ENCODE results near the gene DDTL.
"Not testable (repeated sequence)": the region's sequence is repeated elsewhere in the genome, so short reads cannot be mapped to it uniquely, and the experiment has no call there.

The DDTL gene

DNA sequence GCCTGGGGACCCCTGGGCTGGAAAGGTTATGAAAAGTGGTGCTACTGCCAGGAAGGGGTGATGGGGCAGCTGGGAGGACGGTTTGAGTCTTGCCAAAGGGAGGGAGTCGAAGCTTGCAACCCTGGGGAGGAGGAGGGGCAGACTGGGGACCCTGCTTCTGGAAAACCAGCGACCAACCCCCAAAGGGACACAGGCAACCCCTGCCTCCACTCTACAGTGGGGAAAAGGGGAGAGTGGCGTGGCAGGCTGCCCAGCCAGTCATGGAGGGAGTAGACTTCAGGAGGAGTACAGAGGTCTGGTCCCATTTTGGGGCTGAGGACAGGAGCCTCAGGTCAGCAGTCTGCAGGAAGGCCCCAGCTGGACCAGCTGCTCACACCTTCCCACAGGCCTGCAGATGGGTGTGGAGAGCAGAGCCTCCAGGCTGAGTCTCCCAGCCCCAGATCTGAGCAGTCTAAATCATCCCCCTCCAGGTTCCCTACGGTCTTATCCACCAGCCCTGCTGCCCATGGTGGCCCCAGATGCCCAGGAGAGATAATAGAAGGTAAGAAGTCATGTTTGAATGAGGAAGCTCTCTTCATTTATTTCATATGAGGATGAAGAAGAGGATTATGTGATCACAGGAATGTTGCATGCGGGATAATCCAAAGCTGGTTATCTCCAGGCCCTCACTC lies 4.3 kb downstream of the DDTL start:
- no peak for DNase-seq

- not testable (repeated sequence) for DNase-seq
Measured at GRCh38 chr22:23971927-23972326, 5.2 kb downstream of the DDTL start.

GRCh38 chr22:23974345-23974744 lies 7.7 kb downstream of the DDTL start, which contains the start of gene DDT:
Gene DDT, minus strand, starts transcription at chr22:23974441. Its CDS starts 27 bp downstream, at chr22:23974414.
- DNase-seq = not testable (repeated sequence)

DNA sequence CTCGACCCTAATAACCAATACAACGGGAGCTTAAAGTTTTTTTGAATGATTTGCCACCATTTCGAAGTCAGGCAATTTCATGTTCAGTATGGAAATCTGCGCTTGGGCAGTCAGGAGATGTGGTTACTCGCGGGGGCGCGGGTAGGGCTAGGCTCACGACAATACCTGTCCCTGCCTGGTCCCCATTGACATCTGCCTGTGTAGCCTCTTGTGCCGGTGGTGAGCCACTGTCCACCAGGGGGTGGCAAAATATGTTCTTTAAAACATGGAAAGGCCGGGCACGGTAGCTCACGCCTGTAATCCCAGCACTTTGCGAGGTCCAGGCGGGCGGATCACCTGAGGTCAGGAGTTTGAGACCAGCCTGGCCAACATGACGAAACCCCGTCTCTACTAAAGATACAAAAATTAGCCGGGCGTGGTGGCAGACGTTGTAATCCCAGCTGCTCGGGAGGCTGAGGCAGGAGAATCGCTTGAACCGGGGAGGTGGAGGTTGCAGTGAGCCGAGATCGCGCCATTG lies 8.2 kb downstream of the DDTL start:
- DNase-seq = not testable (repeated sequence)

GRCh38 chr22:23977304-23977703 lies 10.6 kb downstream of the DDTL start:
- DNase-seq = not testable (repeated sequence)

DNA sequence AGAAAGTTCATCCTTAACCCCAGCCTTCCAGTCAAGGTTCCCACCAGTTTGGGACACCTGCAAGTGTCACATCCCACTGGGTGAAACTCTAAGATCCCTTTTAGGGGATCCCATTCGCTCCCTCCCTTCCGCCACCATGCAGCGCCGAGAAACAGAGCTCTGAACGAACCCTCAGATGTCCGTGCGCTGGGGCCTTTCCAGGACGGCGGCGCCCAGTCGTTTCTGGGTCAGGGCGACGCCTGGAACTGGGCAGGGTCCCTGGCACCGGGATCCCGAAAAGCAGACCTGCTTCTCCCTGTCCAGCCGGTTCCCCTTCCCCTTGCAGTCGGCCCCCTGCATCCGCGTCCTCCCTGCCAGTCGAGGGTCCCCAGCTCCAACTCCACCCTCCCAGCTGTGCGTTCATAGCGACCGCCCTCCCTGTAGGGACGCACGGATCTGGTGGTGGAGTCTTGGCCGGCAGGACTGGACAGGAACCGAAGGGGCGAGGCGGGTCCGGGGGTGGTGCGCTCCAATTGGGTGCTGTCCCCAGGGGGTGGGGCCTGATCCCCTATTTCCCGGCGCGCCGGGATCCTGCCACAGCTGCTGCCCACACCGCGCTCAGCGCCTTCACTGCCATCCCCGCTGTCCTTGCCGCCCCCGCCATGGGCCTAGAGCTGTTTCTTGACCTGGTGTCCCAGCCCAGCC lies 13.0 kb downstream of the DDTL start, which contains the start of gene GSTT2:
Gene GSTT2, plus strand, starts transcription at position 578 of the 684 bp plus-strand sequence.
- not testable (repeated sequence) for DNase-seq

GRCh38 chr22:23980567-23980966 lies 13.9 kb downstream of the DDTL start:
- DNase-seq = not testable (repeated sequence)

DNA sequence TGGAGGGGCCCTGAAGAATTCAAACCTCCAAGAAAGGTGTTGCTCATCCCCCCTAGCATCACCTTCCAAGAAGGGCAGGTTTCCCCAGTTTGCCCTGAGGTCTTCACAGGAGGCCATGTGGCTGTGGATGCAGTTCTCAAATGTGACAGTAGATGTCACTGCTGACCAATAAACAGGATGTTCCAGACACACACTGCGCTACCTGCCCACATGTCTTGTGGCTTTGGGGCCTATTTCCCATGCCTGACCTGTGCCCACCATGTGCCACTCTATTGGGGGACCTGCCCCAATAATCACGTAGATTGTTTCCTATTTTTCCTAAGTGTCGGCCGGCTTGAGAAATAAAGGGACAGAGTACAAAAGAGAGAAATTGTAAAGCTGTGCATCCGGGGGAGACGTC lies 17.7 kb downstream of the DDTL start:
- DNase-seq = no peak

DNA sequence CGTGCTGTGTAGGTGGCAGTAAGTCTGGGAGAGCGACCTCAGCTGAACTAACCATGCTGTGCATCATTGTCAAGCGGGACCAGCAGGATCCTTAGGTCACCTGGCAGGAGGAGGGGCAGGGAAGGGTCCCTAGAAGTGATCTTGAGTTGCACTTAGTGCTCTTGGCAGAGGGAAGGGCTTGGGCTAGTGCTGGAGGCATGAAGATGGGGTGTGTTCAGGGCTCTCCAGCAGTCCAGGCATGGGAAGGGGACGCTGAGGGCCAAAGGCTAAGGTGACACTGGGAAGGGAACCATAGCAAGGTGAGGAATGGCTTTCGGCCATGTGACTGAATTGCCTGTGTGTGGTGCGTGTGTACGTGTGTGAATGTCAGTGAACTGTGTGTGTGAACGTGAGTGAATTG lies 19.4 kb downstream of the DDTL start:
- DNase-seq = not testable (repeated sequence)

DNA sequence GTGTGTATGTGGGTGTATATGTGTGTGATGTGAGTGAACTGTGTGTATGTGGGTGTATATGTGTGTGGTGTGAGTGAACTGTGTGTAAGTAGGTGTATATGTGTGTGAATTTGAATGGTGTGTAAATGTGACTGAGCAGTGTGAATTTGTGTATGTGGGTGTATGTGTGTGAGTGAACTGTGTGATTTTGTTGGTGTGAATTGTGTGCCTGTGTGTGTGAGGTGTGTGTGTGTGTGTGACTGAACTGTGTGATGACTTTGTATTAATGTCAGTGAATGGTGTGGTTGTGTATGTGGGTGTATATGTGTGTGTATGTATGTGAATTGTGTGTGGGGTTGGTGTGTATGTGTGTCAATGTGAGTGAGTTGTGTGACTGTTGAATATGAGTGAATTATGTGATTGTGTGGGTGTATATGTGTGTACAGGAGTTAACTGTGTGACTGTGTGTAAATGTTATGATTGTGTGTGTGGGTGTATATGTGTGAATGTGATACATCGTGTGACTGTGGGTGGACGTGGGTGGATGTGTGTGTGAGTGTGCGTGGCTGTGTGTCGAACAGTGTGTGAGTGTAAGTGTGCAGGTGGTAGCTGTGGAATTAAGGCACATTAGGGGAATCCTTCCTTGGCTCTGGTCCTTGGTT lies 20.0 kb downstream of the DDTL start:
- DNase-seq = not testable (repeated sequence)

GRCh38 chr22:23989583-23990244 lies 23.0 kb downstream of the DDTL start:
- not testable (repeated sequence) for DNase-seq

- not testable (repeated sequence) for DNase-seq
Measured at GRCh38 chr22:23993080-23993479, 26.4 kb downstream of the DDTL start.

- DNase-seq = not testable (repeated sequence)
Measured at GRCh38 chr22:23993581-23994177, 27.0 kb downstream of the DDTL start.

- DNase-seq = no peak
Measured at GRCh38 chr22:23997092-23997491, 30.4 kb downstream of the DDTL start.

DNA sequence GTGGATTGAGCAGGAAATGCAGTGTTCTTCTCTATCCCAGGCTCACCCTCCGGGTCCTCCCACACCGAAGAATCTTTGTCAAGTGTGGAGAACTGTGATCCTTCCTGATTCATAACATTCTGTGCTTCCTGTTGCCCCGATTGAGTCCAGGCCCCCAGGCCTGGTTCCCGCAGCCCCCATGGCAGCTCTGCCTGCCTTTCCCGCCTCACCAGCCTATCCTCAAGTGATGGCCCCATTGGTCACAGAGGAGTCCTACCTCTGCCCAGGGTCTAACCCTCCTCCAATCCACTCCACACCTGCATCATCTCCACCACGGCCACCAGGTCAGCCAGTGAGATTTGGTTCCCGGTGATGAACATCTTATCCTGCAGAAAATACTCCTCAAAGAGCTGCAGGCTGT lies 33.1 kb downstream of the DDTL start:
- not testable (repeated sequence) for DNase-seq

DNA sequence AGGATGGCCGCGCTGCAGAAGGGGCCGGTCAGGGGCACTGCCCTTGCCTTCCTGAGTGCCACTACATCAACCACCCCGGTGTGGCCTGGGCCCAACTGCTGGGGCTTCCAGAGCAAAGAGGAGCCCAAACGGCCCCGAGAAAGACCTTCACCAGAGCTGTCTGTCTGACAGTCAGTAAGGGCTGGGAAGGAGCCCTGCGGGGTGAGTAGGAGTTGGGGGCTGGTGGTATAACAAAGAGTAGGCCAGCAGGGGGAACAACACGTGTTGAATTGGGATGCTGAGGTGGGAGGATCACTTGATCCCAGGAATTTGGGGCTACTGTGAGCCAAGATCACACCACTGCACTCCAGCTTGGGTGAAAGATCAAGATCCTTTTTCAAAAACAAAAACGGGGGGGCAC lies 34.6 kb downstream of the DDTL start:
- no peak for DNase-seq

DNA sequence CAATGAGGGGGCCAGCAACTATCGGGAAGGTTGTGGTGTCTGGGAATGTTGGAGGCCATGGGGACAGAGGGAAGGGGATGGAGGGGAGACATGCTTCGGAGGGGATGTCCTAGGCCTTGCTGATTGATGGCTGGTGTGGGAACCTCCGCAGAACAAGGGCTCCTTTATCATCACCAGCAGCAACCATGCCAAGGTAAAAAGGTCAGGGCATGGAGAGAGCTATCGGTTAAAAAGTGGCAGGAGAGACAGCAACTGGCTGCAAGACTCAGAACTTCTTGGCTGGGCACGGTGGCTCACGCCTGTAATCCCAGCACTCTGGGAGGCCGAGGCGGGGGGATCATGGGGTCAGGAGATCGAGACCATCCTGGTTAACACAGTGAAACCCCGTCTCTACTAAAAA lies 35.6 kb downstream of the DDTL start:
- no peak for DNase-seq

GRCh38 chr22:24002851-24003250 lies 36.2 kb downstream of the DDTL start:
- DNase-seq = no peak

GRCh38 chr22:24003887-24004286 lies 37.2 kb downstream of the DDTL start:
- no peak for DNase-seq

- DNase-seq = no peak
Measured at GRCh38 chr22:24005201-24005600, 38.5 kb downstream of the DDTL start, which contains the start of gene GSTT4. Gene GSTT4, minus strand, starts transcription at chr22:24005453. Its CDS starts 97 bp downstream, at chr22:24005356.

DNA sequence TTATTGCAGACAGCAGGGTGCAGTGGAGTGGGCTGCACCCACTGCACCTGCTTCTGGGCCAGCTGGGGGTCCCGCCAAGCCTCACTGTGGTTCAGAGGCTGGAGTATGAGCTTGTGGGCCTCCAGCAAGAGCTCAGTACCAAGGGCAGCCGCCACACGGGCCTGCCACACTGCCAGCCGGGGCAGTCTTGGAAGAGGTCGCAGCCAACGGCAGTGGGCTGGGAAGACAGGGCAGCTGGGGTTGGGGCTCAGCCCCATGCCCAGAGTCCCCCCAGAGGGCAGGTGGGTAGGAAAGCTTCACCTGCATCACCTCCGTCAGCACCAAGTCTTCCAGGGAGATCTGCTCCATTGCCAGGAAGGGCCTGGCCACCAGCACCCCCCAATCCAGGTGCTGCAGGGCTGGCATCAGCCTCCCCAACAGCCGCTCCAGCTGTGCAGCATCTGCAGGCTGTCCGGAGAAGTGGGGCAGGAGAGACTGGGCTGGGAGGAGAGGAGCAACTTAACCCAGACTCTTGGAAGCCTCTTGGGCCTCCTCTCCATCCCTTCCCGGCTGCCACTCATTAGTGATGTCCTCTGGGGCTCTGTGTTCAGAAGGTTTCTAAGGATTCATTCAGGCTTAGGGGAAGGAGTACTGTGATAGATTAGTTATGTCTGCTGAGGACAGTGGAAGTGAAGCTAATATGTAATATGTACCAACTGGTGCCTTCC lies 39.7 kb downstream of the DDTL start:
- no peak for DNase-seq

- no peak for DNase-seq
Measured at GRCh38 chr22:24006914-24007214, 40.2 kb downstream of the DDTL start.
